SK-N-DZ (cell line): Measurements from ENCODE around the gene ASZ1.
A peak's percentile ranks its signal among the peaks of the same experiment; 100 is the strongest.

Experiments
- DNase-seq: peaks from one replicate; pipeline ENCODE4 v3.0.0-alpha.2; 2015; ENCODE audit warnings: low spot score

Gene ASZ1

GRCh38 chr7:117402109-117402508 lies 25.2 kb downstream of the ASZ1 start:
- DNase-seq = no peak

- no peak for DNase-seq
Observed at GRCh38 chr7:117401293-117402002, 25.8 kb downstream of the ASZ1 start.

- DNase-seq = no peak
Observed at GRCh38 chr7:117399820-117400422, 27.4 kb downstream of the ASZ1 start.

- DNase-seq = no peak
Observed at GRCh38 chr7:117395743-117396142, 31.6 kb downstream of the ASZ1 start.

GRCh38 chr7:117393781-117394180 lies 33.5 kb downstream of the ASZ1 start:
- DNase-seq = no peak

- no peak for DNase-seq
Observed at GRCh38 chr7:117389871-117390270, 37.4 kb downstream of the ASZ1 start.

GRCh38 chr7:117386110-117386706 lies 41.1 kb downstream of the ASZ1 start:
- DNase-seq = no peak

- DNase-seq = peak; percentile 8
Observed at GRCh38 chr7:117385363-117386109, 41.8 kb downstream of the ASZ1 start.

- no peak for DNase-seq
Observed at GRCh38 chr7:117384688-117385362, 42.5 kb downstream of the ASZ1 start.

GRCh38 chr7:117383483-117384189 lies 43.7 kb downstream of the ASZ1 start:
- no peak for DNase-seq

- DNase-seq = no peak
Observed at GRCh38 chr7:117383046-117383445, 44.2 kb downstream of the ASZ1 start.

GRCh38 chr7:117381362-117381761 lies 45.9 kb downstream of the ASZ1 start:
- no peak for DNase-seq

- no peak for DNase-seq
Observed at GRCh38 chr7:117375380-117375779, 51.9 kb downstream of the ASZ1 start.

GRCh38 chr7:117372073-117372472 lies 55.2 kb downstream of the ASZ1 start:
- no peak for DNase-seq

- DNase-seq = no peak
Observed at GRCh38 chr7:117364339-117365080, 62.8 kb downstream of the ASZ1 start.

GRCh38 chr7:117362294-117362888 lies 64.9 kb downstream of the ASZ1 start:
- DNase-seq = no peak

- DNase-seq = no peak
Observed at GRCh38 chr7:117350027-117350426, 77.3 kb downstream of the ASZ1 start.

- DNase-seq = no peak
Observed at GRCh38 chr7:117349570-117349969, 77.7 kb downstream of the ASZ1 start.

GRCh38 chr7:117347962-117348672 lies 79.2 kb downstream of the ASZ1 start:
- no peak for DNase-seq
